ENCODE results near the gene LETM1.

LETM1 gene

GRCh38 chr4:1788254-1788973 is 67.5 kb downstream of the LETM1 start:
- no peak for TF ChIP-seq TAF1 (IDR thresholded peaks at IDR 0.05; ENCODE audit: borderline replicate concordance, insufficient read depth, low read length)
- TF ChIP-seq POLR2AphosphoS5 (IDR thresholded peaks at IDR 0.05; ENCODE audit: low read depth, low read length): no peak
- TF ChIP-seq, protein P1, sequence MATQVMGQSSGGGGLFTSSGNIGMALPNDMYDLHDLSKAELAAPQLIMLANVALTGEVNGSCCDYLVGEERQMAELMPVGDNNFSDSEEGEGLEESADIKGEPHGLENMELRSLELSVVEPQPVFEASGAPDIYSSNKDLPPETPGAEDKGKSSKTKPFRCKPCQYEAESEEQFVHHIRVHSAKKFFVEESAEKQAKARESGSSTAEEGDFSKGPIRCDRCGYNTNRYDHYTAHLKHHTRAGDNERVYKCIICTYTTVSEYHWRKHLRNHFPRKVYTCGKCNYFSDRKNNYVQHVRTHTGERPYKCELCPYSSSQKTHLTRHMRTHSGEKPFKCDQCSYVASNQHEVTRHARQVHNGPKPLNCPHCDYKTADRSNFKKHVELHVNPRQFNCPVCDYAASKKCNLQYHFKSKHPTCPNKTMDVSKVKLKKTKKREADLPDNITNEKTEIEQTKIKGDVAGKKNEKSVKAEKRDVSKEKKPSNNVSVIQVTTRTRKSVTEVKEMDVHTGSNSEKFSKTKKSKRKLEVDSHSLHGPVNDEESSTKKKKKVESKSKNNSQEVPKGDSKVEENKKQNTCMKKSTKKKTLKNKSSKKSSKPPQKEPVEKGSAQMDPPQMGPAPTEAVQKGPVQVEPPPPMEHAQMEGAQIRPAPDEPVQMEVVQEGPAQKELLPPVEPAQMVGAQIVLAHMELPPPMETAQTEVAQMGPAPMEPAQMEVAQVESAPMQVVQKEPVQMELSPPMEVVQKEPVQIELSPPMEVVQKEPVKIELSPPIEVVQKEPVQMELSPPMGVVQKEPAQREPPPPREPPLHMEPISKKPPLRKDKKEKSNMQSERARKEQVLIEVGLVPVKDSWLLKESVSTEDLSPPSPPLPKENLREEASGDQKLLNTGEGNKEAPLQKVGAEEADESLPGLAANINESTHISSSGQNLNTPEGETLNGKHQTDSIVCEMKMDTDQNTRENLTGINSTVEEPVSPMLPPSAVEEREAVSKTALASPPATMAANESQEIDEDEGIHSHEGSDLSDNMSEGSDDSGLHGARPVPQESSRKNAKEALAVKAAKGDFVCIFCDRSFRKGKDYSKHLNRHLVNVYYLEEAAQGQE (IDR thresholded peaks at IDR 0.05; ENCODE audit: insufficient read depth in 1 of 2, low read depth in 2 of 2, low read length in 2 of 2): no peak
- no peak for TF ChIP-seq SIN3A (IDR thresholded peaks at IDR 0.05; ENCODE audit: borderline replicate concordance, insufficient read depth, low read length)
- no peak for TF ChIP-seq FOXP2 (optimal IDR thresholded peaks at IDR 0.05; ENCODE audit: borderline replicate concordance, extremely low read depth, extremely low read length, insufficient read depth)

GRCh38 chr4:1787411-1788077 is 68.4 kb downstream of the LETM1 start:
- no peak for TF ChIP-seq SIN3A (IDR thresholded peaks at IDR 0.05; ENCODE audit: borderline replicate concordance, insufficient read depth, low read length)

- TF ChIP-seq TAF1 (IDR thresholded peaks at IDR 0.05; ENCODE audit: borderline replicate concordance, insufficient read depth, low read length) (no peak), FOXP2 (optimal IDR thresholded peaks at IDR 0.05; ENCODE audit: borderline replicate concordance, extremely low read depth, extremely low read length, insufficient read depth) (no peak), SIN3A (IDR thresholded peaks at IDR 0.05; ENCODE audit: borderline replicate concordance, insufficient read depth, low read length) (no peak), POLR2AphosphoS5 (IDR thresholded peaks at IDR 0.05; ENCODE audit: low read depth, low read length) (no peak)
- TF ChIP-seq, protein P1 (IDR thresholded peaks at IDR 0.05; ENCODE audit: insufficient read depth in 1 of 2, low read depth in 2 of 2, low read length in 2 of 2): no peak
Observed at GRCh38 chr4:1786544-1787362, 69.2 kb downstream of the LETM1 start.

GRCh38 chr4:1785592-1785991 is 70.4 kb downstream of the LETM1 start:
- TF ChIP-seq, protein P1 (IDR thresholded peaks at IDR 0.05; ENCODE audit: insufficient read depth in 1 of 2, low read depth in 2 of 2, low read length in 2 of 2): no peak
- TF ChIP-seq POLR2AphosphoS5 (IDR thresholded peaks at IDR 0.05; ENCODE audit: low read depth, low read length) (no peak), FOXP2 (optimal IDR thresholded peaks at IDR 0.05; ENCODE audit: borderline replicate concordance, extremely low read depth, extremely low read length, insufficient read depth) (no peak), SIN3A (IDR thresholded peaks at IDR 0.05; ENCODE audit: borderline replicate concordance, insufficient read depth, low read length) (no peak), TAF1 (IDR thresholded peaks at IDR 0.05; ENCODE audit: borderline replicate concordance, insufficient read depth, low read length) (no peak)

- no peak for TF ChIP-seq SIN3A (IDR thresholded peaks at IDR 0.05; ENCODE audit: borderline replicate concordance, insufficient read depth, low read length)
- TF ChIP-seq FOXP2 (optimal IDR thresholded peaks at IDR 0.05; ENCODE audit: borderline replicate concordance, extremely low read depth, extremely low read length, insufficient read depth): no peak
- TF ChIP-seq, protein P1 (IDR thresholded peaks at IDR 0.05; ENCODE audit: insufficient read depth in 1 of 2, low read depth in 2 of 2, low read length in 2 of 2): no peak
Observed at GRCh38 chr4:1784789-1785591, 71.0 kb downstream of the LETM1 start.

All from PFSK-1 (cell line).